GM21515 (cell line): ENCODE measurements around the gene CCR3.
"Not testable (repeated sequence)": the region's sequence is repeated elsewhere in the genome, so short reads cannot be mapped to it uniquely, and the experiment has no call there.

ENCODE experiments used
- ATAC-seq: cut with Tn5 transposase; IDR thresholded peaks from one replicate; pipeline ENCODE4 v1.9.1; 2021; ENCODE audit not compliant: unreplicated experiment

Gene CCR3

DNA sequence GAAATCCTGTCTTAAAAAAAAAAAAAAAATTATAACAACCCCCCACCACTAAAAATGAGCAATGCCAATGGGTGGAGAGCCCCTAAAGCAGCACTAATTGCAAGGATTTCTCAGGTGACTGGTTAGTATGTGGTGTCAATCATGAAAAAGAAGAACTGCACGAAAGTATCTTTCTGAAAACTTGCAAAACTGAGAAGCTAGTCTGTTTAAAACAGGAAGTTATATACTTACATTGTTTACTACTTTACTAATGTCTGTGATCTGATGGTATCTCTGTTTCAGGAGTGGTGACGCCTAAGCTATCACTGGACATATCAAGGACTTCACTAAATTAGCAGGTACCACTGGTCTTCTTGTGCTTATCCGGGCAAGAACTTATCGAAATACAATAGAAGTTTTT is at the start of gene CCR3:
Gene CCR3 (plus strand): TSS at position 341 of the 400 bp plus-strand sequence. CDS start 22,699 bp downstream, outside the sequence.
- ATAC-seq, result no peak

- ATAC-seq, result no peak
Observed at GRCh38 chr3:46192939-46193338, 49.3 kb upstream of the CCR3 start.

GRCh38 chr3:46193436-46193835 is 48.8 kb upstream of the CCR3 start:
- ATAC-seq, result no peak

GRCh38 chr3:46194868-46195553 is 47.2 kb upstream of the CCR3 start:
- ATAC-seq, result no peak

- ATAC-seq, result no peak
Observed at GRCh38 chr3:46196261-46196957, 45.9 kb upstream of the CCR3 start.

DNA sequence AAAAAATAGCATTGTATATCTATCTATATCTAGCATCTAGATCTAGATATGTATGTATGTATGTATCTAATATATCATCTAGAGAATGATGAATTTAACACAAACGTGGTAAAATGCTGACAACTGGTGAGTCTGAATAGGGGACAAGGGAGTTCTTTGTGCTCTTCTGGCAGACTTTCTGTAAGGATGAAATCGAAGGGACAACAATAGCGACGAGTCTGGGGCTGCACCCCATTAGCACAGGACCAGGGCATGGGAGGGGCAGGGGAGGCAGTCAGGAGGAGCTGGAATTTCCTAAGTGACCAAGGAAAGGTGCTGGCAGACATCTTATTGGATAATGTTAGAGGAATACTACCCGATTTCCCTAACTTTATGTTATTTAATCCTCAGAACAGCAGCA is 42.0 kb upstream of the CCR3 start:
- ATAC-seq, result no peak

GRCh38 chr3:46200790-46201189 is 41.5 kb upstream of the CCR3 start:
- ATAC-seq, result no peak

- ATAC-seq, result no peak
Observed at GRCh38 chr3:46202535-46202934, 39.7 kb upstream of the CCR3 start.

GRCh38 chr3:46203681-46204080 is 38.6 kb upstream of the CCR3 start:
- no peak for ATAC-seq

- ATAC-seq, result no peak
Observed at GRCh38 chr3:46205286-46205960, 36.8 kb upstream of the CCR3 start.

GRCh38 chr3:46206282-46207015 is 35.8 kb upstream of the CCR3 start:
- ATAC-seq, result no peak

DNA sequence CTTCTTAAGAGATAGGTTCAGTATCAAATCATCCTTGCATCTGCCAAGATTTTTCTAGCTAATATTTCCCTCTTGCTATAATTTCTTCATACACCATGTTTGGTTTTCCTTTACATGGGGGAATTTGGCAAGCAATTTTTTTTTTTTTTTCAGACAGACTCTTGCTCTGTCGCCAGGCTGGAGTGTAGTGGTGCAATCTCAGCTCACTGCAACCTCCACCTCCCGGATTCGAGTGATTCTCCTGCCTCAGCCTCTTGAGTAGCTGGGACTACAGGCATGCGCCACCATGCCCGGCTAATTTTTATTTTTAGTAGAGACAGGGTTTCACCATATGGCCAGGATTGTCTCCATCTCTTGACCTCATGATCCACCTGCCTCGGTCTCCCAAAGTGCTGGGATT is 34.7 kb upstream of the CCR3 start:
- not testable (repeated sequence) for ATAC-seq

- ATAC-seq, result peak; percentile 56
Observed at GRCh38 chr3:46208167-46208704, 34.0 kb upstream of the CCR3 start, which contains the start of gene CCR1. Gene CCR1, minus strand, starts transcription at chr3:46208313. Its CDS starts 4,000 bp downstream, at chr3:46204313.

DNA sequence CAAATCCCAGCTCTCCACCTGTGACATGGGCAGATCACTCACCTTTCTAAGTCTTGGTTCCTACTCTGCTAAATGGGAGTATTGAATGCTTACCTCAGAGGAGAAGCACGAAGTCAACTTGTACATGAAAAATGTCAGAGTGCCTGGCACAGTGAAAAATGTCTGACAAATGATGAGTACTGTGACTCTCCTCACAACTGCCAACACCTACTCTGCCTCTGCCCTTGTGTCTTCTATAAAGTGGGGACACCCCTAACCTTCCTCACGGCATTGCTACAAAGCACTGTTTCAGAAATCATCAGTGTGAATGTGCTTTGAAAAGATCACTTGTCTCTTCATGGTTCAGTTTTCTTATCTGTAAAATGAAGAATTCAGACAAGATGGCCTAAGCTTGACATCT is 33.2 kb upstream of the CCR3 start:
- no peak for ATAC-seq

DNA sequence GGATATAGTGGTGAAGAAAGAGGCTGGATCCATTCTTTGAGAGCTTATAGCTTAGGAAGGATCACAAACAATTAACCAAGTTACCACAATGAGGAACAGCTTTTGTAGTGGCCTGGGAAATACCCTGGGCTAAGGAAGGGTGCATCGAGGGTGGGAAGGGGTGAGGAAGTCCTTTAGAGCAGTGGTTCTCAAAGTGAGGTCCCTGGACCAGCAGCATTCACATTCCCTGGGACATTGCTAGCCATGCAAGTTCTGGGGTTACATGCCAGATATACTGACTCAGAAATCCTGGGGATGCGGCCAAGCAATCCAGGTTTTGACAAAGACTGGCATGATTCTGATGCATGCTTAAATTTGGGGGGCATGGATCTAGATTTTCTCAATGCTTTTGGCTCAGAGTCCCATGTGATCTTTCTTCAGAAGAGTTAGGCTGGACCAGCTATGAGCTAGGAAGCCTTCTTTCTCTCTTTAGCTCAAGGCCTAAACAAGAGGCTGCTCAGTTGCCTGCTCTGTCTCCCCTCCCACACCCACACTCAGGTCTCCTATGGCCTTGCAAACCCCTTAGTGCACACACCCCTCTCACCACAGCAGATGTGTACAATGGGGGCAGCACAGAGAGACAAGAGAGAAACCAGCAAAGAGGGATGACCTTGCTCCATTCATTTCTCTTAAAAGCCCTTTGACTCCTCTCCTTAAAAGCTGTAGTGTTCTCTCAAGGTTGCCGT is 32.4 kb upstream of the CCR3 start:
- ATAC-seq, result no peak

DNA sequence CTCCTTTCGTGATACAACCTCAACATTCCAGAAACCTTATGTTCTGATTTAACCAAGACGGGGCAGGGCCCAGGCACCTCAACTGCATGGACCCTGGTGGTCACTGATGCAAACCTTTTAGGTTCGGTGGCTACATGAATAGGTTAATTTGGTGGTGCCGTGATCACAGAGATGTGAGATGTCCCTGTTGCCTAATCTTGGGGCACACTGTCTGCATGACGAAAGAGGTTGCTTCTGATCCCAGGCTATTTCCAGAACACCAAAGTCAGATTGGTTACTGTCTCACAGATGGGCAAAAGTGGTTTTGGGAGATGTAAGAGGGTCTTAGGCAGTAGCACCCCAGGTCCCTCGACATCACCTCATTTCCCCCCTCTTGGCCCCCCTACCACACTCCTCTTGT is 30.2 kb upstream of the CCR3 start:
- ATAC-seq, result no peak

DNA sequence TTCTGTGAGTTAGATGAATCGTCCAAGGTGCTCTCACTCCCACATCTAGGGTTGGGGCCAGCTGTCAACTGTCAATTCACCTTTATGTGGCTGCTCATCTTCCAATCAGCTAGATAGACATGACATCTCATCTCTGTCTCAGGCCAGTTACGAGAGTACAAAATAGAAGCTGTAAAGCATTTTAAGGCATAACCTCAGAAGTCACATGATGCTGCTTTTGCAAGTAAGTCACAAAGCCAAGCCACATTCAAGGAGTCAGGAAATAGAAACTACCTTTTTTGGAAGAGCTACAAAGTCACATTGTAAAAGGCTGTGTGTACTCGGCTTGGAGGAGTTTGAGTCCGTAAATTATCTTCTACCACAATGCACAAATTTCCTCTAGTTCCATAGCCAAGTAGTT is 29.1 kb upstream of the CCR3 start:
- no peak for ATAC-seq

GRCh38 chr3:46214751-46215352 is 27.4 kb upstream of the CCR3 start:
- no peak for ATAC-seq

- no peak for ATAC-seq
Observed at GRCh38 chr3:46215810-46216414, 26.3 kb upstream of the CCR3 start.
